Gastroesophageal sphincter (tissue), 4 donors: ENCODE measurements around the gene CFAP97D2. TPM values are rescaled to one million over a fixed set of nuclear protein-coding genes. Genes with fewer than 3 reads are reported as not detected.
"Not testable (repeated sequence)": the region's sequence is repeated elsewhere in the genome, so short reads cannot be mapped to it uniquely, and the experiment has no call there.

Experiments used
- ATAC-seq: fragments of 150-250 bp; one replicate; pipeline ENCODE4 v1.9.1; 2016; ENCODE audit warnings: mild to moderate bottlenecking, moderate library complexity
- H3K27ac ChIP-seq, 4 donors: fragments of 200-600 bp; sonication (generic) in 3 of 4; 1 replicate in 3 of 4; 2 replicates in 1 of 4; pipeline ENCODE4 v1.5.1; 2016 to 2019
- H3K27me3 ChIP-seq: fragments of 200-600 bp; sonication (generic); one replicate; pipeline ENCODE4 v1.5.1; 2019
- H3K36me3 ChIP-seq, 2 donors: fragments of 200-600 bp; sonication (generic); one replicate each; pipeline ENCODE4 v1.5.1; 2019; ENCODE audit warnings: control low read depth in 1 of 2
- H3K4me1 ChIP-seq, 3 donors: fragments of 200-600 bp; sonication (generic); 1 replicate in 2 of 3; 2 replicates in 1 of 3; pipeline ENCODE4 v1.5.1; 2016 to 2019; ENCODE audit warnings: control low read depth in 2 of 3
- H3K4me3 ChIP-seq, 2 donors: fragments of 200-600 bp; sonication (generic); one replicate each; pipeline ENCODE4 v1.5.1; 2019; ENCODE audit warnings: mild to moderate bottlenecking in 1 of 2, moderate library complexity in 1 of 2
- H3K9me3 ChIP-seq, 3 donors: fragments of 200-600 bp; sonication (generic); one replicate each; pipeline ENCODE4 v1.5.1; 2017 to 2019; ENCODE audit warnings: control low read depth in 2 of 3
- CTCF ChIP-seq, 4 experiments: fragments of 200-600 bp in 2 of 4; fragments of 450-650 bp in 2 of 4; sonication (generic) in 1 of 4; IDR thresholded peaks; one replicate each; pipeline ENCODE4 v1.5.1; 2017 to 2019; ENCODE audit warnings: antibody characterized with exemption in 4 of 4, mild to moderate bottlenecking in 2 of 4, moderate library complexity in 2 of 4
- EP300 ChIP-seq: sonication (generic); formaldehyde crosslinking; IDR thresholded peaks from one replicate; pipeline ENCODE4 v1.6.1; 2017; ENCODE audit warnings: antibody characterized with exemption, mild to moderate bottlenecking
- POLR2A ChIP-seq, 2 donors: fragments of 450-650 bp; IDR thresholded peaks; one replicate each; pipeline ENCODE4 v1.6.1; 2017; ENCODE audit warnings: antibody characterized with exemption in 2 of 2, mild to moderate bottlenecking in 2 of 2, moderate library complexity in 1 of 2
- POLR2AphosphoS5 ChIP-seq: sonication (generic); formaldehyde crosslinking; IDR thresholded peaks from one replicate; pipeline ENCODE4 v1.6.1; 2017; ENCODE audit warnings: antibody characterized with exemption
- WGBS, 2 donors: methylation state at CpG; one replicate each; pipeline ENCODE4 v1.1.5; 2018; ENCODE audit warnings: low coverage in 1 of 2; 5-methylcytosine and 5-hydroxymethylcytosine counted together
- total RNA-seq, 4 donors: library from RNA; depleted of rRNA; stranded (reverse); fragments of >200 nt; gene quantifications; one replicate each; pipeline ENCODE4 v1.1.0, GENCODE V29; 2016

CFAP97D2 gene
- total RNA-seq, 4 donors from 2014 or later, result not detected

- TF ChIP-seq POLR2A (IDR thresholded peaks at IDR 0.05) (no peak), CTCF (IDR thresholded peaks at IDR 0.05) (no peak), EP300 (no peak), POLR2AphosphoS5 (no peak)
- 31 to 54% methylated on average over 2 to 3 of the region's 3 CpGs for WGBS, 2 donors
- Histone ChIP-seq H3K4me3 (no peak overlapping the region), H3K27me3 (no peaks in the 10 kb centered on the region), H3K27ac (no peak overlapping the region), H3K36me3 (no peaks in the 10 kb centered on the region), H3K9me3 (peaks cover 0 to 24% (median 0%) of the 10 kb centered on the region in 3 donors), H3K4me1 (no peaks in the 10 kb centered on the region)
- ATAC-seq, result no peak
Observed at GRCh38 chr13:114174529-114174961, 4.5 kb upstream of the CFAP97D2 start.

GRCh38 chr13:114176359-114176902, 2.6 kb upstream of the CFAP97D2 start:
- not testable (repeated sequence) for H3K4me1 ChIP-seq, ATAC-seq, H3K27ac ChIP-seq, H3K36me3 ChIP-seq, H3K27me3 ChIP-seq, H3K4me3 ChIP-seq
- WGBS, 2 donors, result no CpG with 5 or more reads among the region's 14 CpGs
- peaks cover 0 to 24% (median 0%) of the 10 kb centered on the region in 3 donors for H3K9me3 ChIP-seq

GRCh38 chr13:114177245-114178010, 1.6 kb upstream of the CFAP97D2 start:
- Histone ChIP-seq H3K4me1 (no peaks in the 10 kb centered on the region), H3K36me3 (no peaks in the 10 kb centered on the region), H3K9me3 (peaks cover 0 to 15% (median 0%) of the 10 kb centered on the region in 3 donors), H3K4me3 (no peak overlapping the region), H3K27ac (no peak overlapping the region), H3K27me3 (no peaks in the 10 kb centered on the region)
- WGBS, 2 donors, result 64 to 90% methylated on average over 2 to 6 of the region's 12 CpGs
- TF ChIP-seq CTCF (IDR thresholded peaks at IDR 0.05) (no peak), POLR2A (IDR thresholded peaks at IDR 0.05) (no peak), POLR2AphosphoS5 (no peak), EP300 (no peak)
- ATAC-seq, result no peak

- H3K27ac ChIP-seq, result no peak overlapping the region
- peaks cover 0 to 13% (median 0%) of the 10 kb centered on the region in 3 donors for H3K4me1 ChIP-seq
- no CpG with 5 or more reads among the region's 15 CpGs for WGBS, 2 donors
- H3K4me3 ChIP-seq, result no peak overlapping the region
- H3K27me3 ChIP-seq, result no peaks in the 10 kb centered on the region
- TF ChIP-seq EP300 (no peak), POLR2AphosphoS5 (no peak), CTCF (IDR thresholded peaks at IDR 0.05) (no peak), POLR2A (IDR thresholded peaks at IDR 0.05) (no peak)
- H3K9me3 ChIP-seq, result peaks cover 0 to 4% (median 0%) of the 10 kb centered on the region in 3 donors
- H3K36me3 ChIP-seq, result no peaks in the 10 kb centered on the region
- no peak for ATAC-seq
Observed at GRCh38 chr13:114185182-114185971, 6.3 kb downstream of the CFAP97D2 start.

GRCh38 chr13:114194853-114195252, 15.8 kb downstream of the CFAP97D2 start:
- ATAC-seq, result no peak
- 86 to 100% methylated on average over 2 to 3 of the region's 5 CpGs for WGBS, 2 donors
- H3K4me1 ChIP-seq, result no peaks in the 10 kb centered on the region
- TF ChIP-seq POLR2AphosphoS5 (no peak), CTCF (IDR thresholded peaks at IDR 0.05) (no peak), EP300 (no peak), POLR2A (IDR thresholded peaks at IDR 0.05) (no peak)
- H3K27ac ChIP-seq, result no peak overlapping the region
- H3K9me3 ChIP-seq, result peaks cover 0 to 7% (median 0%) of the 10 kb centered on the region in 3 donors
- peaks cover 11% of the 10 kb centered on the region for H3K27me3 ChIP-seq
- H3K36me3 ChIP-seq, result no peaks in the 10 kb centered on the region
- no peak overlapping the region for H3K4me3 ChIP-seq
